NCI-H748 treated with DMSO at 0.1 percent for 48 hours (cell line): ENCODE measurements around the gene KSR1.

Experiments
- DNase-seq: peaks from one replicate; lab custom pipeline; 2025; lab: John Stamatoyannopoulos, UW

Gene KSR1

GRCh38 chr17:27535178-27535928, 79.1 kb downstream of the KSR1 start:
- DNase-seq, result no peak

- no peak for DNase-seq
These were observed 79.7 kb downstream of the KSR1 start for GRCh38 chr17:27535975-27536374.

GRCh38 chr17:27536781-27537180, 80.5 kb downstream of the KSR1 start:
- DNase-seq, result no peak

GRCh38 chr17:27538156-27538955, 82.1 kb downstream of the KSR1 start:
- no peak for DNase-seq

- DNase-seq, result no peak
These were observed 82.9 kb downstream of the KSR1 start for GRCh38 chr17:27539152-27539551.

- no peak for DNase-seq
These were observed 83.6 kb downstream of the KSR1 start for GRCh38 chr17:27539794-27540317.

GRCh38 chr17:27540318-27541101, 84.3 kb downstream of the KSR1 start:
- no peak for DNase-seq

- DNase-seq, result no peak
These were observed 85.2 kb downstream of the KSR1 start for GRCh38 chr17:27541301-27542023.

GRCh38 chr17:27542841-27543463, 86.7 kb downstream of the KSR1 start:
- DNase-seq, result no peak

GRCh38 chr17:27543464-27543856, 87.2 kb downstream of the KSR1 start:
- no peak for DNase-seq

GRCh38 chr17:27543958-27544349, 87.7 kb downstream of the KSR1 start:
- DNase-seq, result no peak

GRCh38 chr17:27544350-27545131, 88.3 kb downstream of the KSR1 start:
- no peak for DNase-seq

- DNase-seq, result no peak
These were observed 89.4 kb downstream of the KSR1 start for GRCh38 chr17:27545562-27546229.

GRCh38 chr17:27546624-27547300, 90.5 kb downstream of the KSR1 start:
- no peak for DNase-seq

- no peak for DNase-seq
These were observed 91.0 kb downstream of the KSR1 start for GRCh38 chr17:27547301-27547683.

GRCh38 chr17:27548369-27548768, 92.1 kb downstream of the KSR1 start:
- no peak for DNase-seq

- no peak for DNase-seq
These were observed 93.1 kb downstream of the KSR1 start for GRCh38 chr17:27549251-27549893.

- no peak for DNase-seq
These were observed 94.2 kb downstream of the KSR1 start for GRCh38 chr17:27550291-27550930.
